PC-3 (cell line): Measurements from ENCODE around the gene HEATR5B. TPM values are rescaled to one million over a fixed set of nuclear protein-coding genes. Genes with fewer than 3 reads are reported as not detected.

ENCODE experiments used
- ATAC-seq: fragments of 200-7000 bp; cut with Tn5 transposase; 2 replicates; pipeline ENCODE4 v1.9.1; 2020; ENCODE audit warnings: mild to moderate bottlenecking, moderate library complexity
- BruUV-seq: library from RNA; stranded (reverse); fragments of 400-500 nt; replicated peaks from 2 replicates; lab custom pipeline; 2021; lab: Mats Ljungman, UMichigan
- CTCF ChIA-PET: fragments of 300-600 bp; sonication (Branson Sonifier 250); formaldehyde crosslinking; loops from one replicate; lab custom pipeline; 2022; ENCODE audit warnings: antibody characterized with exemption; lab: Charles Lee
- POLR2A ChIA-PET: fragments of 300-600 bp; sonication (Branson Sonifier 250); formaldehyde crosslinking; loops from one replicate; lab custom pipeline; 2022; ENCODE audit warnings: antibody characterized with exemption; ENCODE audit not compliant: unreplicated experiment; lab: Charles Lee
- DNase-seq: peaks from one replicate; pipeline ENCODE4 v3.0.0-alpha.2; 2015
- H2AFZ ChIP-seq: fragments of 300-600 bp; sonication (generic); 2 replicates; pipeline ENCODE4 v1.6.0; 2016; ENCODE audit warnings: antibody characterized with exemption, low read length
- H3F3A ChIP-seq: fragments of 300-600 bp; sonication (generic); one replicate; pipeline ENCODE4 v1.6.0; 2017; ENCODE audit warnings: antibody characterized with exemption, low read length, control low read depth, mild to moderate bottlenecking; ENCODE audit not compliant: unreplicated experiment
- H3K27ac ChIP-seq: fragments of 300-600 bp; sonication (generic); 2 replicates; pipeline ENCODE4 v1.5.1; 2016; ENCODE audit warnings: mild to moderate bottlenecking, low read length
- H3K27me3 ChIP-seq: fragments of 300-600 bp; sonication (generic); 2 replicates; pipeline ENCODE4 v1.6.1; 2016; ENCODE audit warnings: low read length, mixed read lengths
- H3K36me3 ChIP-seq: fragments of 300-600 bp; sonication (generic); 2 replicates; pipeline ENCODE4 v1.6.1; 2016; ENCODE audit warnings: low read depth, mixed run types, low read length, mixed read lengths
- H3K4me1 ChIP-seq: fragments of 300-600 bp; sonication (generic); 2 replicates; pipeline ENCODE4 v1.5.1; 2016; ENCODE audit warnings: low read length; ENCODE audit not compliant: insufficient read depth
- H3K4me2 ChIP-seq: fragments of 300-600 bp; sonication (generic); 2 replicates; pipeline ENCODE4 v1.6.0; 2016; ENCODE audit warnings: low read length
- H3K4me3 ChIP-seq: fragments of 300-600 bp; sonication (generic); 2 replicates; pipeline ENCODE4 v1.5.1; 2016; ENCODE audit warnings: mild to moderate bottlenecking, low read length, mixed read lengths
- H3K79me2 ChIP-seq: fragments of 300-600 bp; sonication (generic); 2 replicates; pipeline ENCODE4 v1.6.1; 2017; ENCODE audit warnings: low read length, mixed read lengths
- H3K9ac ChIP-seq: fragments of 300-600 bp; sonication (generic); 2 replicates; pipeline ENCODE4 v1.6.0; 2016; ENCODE audit warnings: mild to moderate bottlenecking, low read length
- H3K9me2 ChIP-seq: fragments of 300-600 bp; sonication (generic); replicated peaks from 2 replicates; pipeline ENCODE4 v1.6.1; 2016; ENCODE audit warnings: mixed run types, low read length, mixed read lengths
- H3K9me3 ChIP-seq: fragments of 300-600 bp; sonication (generic); 2 replicates; pipeline ENCODE4 v1.6.1; 2016; ENCODE audit warnings: low read length, mixed read lengths
- H4K20me1 ChIP-seq: fragments of 300-600 bp; sonication (generic); 2 replicates; pipeline ENCODE4 v1.6.1; 2016; ENCODE audit warnings: low read length, mixed read lengths
- EZH2 ChIP-seq: fragments of 300-600 bp; sonication (generic); IDR thresholded peaks from one replicate; pipeline ENCODE4 v1.6.1; 2017; ENCODE audit warnings: antibody characterized with exemption, mild to moderate bottlenecking, low read length; ENCODE audit not compliant: unreplicated experiment
- EZH2phosphoT487 ChIP-seq: fragments of 300-600 bp; sonication (generic); IDR thresholded peaks from 2 replicates; pipeline ENCODE4 v1.6.1; 2018; ENCODE audit warnings: mild to moderate bottlenecking, antibody characterized with exemption, low read length, borderline replicate concordance
- intact Hi-C: fragments of 100-400 bp; cut with micrococcal nuclease; formaldehyde crosslinking; loops from 2 replicates; pipeline ENCODE4 v1.9.0; 2023
- total RNA-seq: library from RNA; depleted of rRNA; stranded (reverse); fragments of >200 nt; gene quantifications from 2 replicates; pipeline ENCODE4 v1.2.3, GENCODE V29; 2014
- TF ChIP-seq, protein P1 (sequence below): fragments of 300-600 bp; sonication (generic); conservative IDR thresholded peaks from 2 replicates; pipeline ENCODE4 v1.5.1; 2017; ENCODE audit warnings: antibody characterized with exemption, low read depth, mild to moderate bottlenecking, low read length

Gene HEATR5B
- total RNA-seq, 1 experiment from 2014 or later = 13.0 TPM

DNA sequence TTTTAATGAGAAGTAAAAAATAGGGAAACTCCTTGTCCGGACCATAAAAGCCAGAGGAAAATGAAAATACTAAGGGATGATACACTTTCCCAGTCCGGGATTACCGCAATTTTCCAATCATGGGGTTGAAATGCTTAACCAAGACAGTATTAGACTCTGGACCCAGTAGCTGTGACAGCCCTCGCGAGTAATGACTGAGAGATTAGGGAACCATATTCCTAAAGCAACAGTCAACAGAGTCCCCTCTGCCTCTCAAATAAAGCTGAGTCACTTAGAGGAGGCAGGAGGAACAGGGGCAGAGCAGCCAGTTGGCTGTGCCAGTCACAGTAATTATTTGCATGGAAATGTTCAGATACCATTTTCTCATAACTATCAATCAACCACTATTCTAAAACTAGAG, 35.0 kb upstream of the HEATR5B start:
- Histone ChIP-seq H3K36me3 (peaks cover 14% of the 10 kb centered on the region), H3K27ac (no peak overlapping the region), H3K79me2 (no peaks in the 10 kb centered on the region), H3F3A (peaks cover 3% of the 10 kb centered on the region), H3K9ac (no peak overlapping the region), H4K20me1 (no peaks in the 10 kb centered on the region), H3K9me2 (no peaks in the 10 kb centered on the region), H3K9me3 (no peaks in the 10 kb centered on the region), H2AFZ (no peak overlapping the region), H3K4me3 (no peak overlapping the region), H3K4me2 (no peak overlapping the region), H3K27me3 (no peaks in the 10 kb centered on the region), H3K4me1 (no peaks in the 10 kb centered on the region)
- ChIA-PET POLR2A (no interaction called here), CTCF (no interaction called here)
- no TSS peak for BruUV-seq
- TF ChIP-seq, protein P1, sequence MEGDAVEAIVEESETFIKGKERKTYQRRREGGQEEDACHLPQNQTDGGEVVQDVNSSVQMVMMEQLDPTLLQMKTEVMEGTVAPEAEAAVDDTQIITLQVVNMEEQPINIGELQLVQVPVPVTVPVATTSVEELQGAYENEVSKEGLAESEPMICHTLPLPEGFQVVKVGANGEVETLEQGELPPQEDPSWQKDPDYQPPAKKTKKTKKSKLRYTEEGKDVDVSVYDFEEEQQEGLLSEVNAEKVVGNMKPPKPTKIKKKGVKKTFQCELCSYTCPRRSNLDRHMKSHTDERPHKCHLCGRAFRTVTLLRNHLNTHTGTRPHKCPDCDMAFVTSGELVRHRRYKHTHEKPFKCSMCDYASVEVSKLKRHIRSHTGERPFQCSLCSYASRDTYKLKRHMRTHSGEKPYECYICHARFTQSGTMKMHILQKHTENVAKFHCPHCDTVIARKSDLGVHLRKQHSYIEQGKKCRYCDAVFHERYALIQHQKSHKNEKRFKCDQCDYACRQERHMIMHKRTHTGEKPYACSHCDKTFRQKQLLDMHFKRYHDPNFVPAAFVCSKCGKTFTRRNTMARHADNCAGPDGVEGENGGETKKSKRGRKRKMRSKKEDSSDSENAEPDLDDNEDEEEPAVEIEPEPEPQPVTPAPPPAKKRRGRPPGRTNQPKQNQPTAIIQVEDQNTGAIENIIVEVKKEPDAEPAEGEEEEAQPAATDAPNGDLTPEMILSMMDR = no peak
- no peak for TF ChIP-seq EZH2phosphoT487
- no peak for TF ChIP-seq EZH2
- DNase-seq (no peak), ATAC-seq (no peak; the same call in 1 of the 2 replicates)
- intact Hi-C loops = no loop called here

DNA sequence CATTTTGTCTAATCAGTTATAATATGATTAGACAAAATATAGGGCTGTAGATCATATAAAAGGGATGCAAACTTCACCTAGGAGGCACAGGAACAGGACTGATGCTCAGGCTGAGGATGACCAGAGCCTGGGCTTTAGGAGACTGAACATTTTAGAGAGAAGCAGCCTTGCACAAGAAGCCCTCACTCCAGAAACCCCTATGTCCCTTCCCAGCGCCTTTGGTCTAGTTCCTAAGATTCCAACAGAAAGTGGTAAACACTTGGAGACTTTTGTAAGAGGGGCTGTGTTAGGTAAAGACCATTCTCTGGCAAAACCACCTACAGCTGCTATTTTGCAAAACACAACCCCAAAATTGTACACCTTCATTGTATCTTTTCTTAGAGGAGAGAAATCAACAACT, 33.4 kb upstream of the HEATR5B start:
- no peak overlapping the region for H3K9ac ChIP-seq
- no peak overlapping the region for H3K4me3 ChIP-seq
- no peaks in the 10 kb centered on the region for H3K4me1 ChIP-seq
- no peak overlapping the region for H3K4me2 ChIP-seq
- peaks cover 3% of the 10 kb centered on the region for H3F3A ChIP-seq
- H3K9me3 ChIP-seq = no peaks in the 10 kb centered on the region
- ATAC-seq (no peak), DNase-seq (no peak)
- H3K27me3 ChIP-seq = no peaks in the 10 kb centered on the region
- no peaks in the 10 kb centered on the region for H4K20me1 ChIP-seq
- TF ChIP-seq EZH2phosphoT487 = no peak
- TF ChIP-seq, protein P1 = no peak
- TF ChIP-seq EZH2 = no peak
- no TSS peak for BruUV-seq
- H2AFZ ChIP-seq = no peak overlapping the region
- H3K9me2 ChIP-seq = no peaks in the 10 kb centered on the region
- no peak overlapping the region for H3K27ac ChIP-seq
- POLR2A ChIA-PET = no interaction called here
- intact Hi-C loops = no loop called here
- peaks cover 11% of the 10 kb centered on the region for H3K36me3 ChIP-seq
- CTCF ChIA-PET = no interaction called here
- H3K79me2 ChIP-seq = no peaks in the 10 kb centered on the region

DNA sequence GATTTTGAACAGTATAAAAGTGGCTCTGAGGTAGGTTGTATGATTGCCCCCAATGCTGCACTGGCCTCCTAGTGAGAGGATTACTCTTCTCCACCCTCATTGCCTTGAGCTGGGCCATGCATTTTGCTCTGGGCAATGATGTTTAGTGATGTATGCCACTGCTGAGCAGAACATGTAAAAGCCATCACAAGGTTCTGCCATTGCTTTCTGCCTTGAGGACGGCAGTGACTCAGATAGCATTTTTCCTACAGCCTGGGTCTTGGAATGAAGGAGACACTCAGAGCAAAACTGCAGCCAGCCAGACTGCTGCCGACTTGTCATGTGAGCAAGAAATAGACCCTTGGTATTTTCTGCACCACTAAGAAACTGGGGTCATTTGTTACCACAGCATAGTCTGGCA, 27.8 kb upstream of the HEATR5B start:
- no peak overlapping the region for H3K4me2 ChIP-seq
- peaks cover 3% of the 10 kb centered on the region for H3F3A ChIP-seq
- H4K20me1 ChIP-seq = no peaks in the 10 kb centered on the region
- no peak overlapping the region for H2AFZ ChIP-seq
- intact Hi-C loops = no loop called here
- no peak for DNase-seq
- H3K36me3 ChIP-seq = peaks cover 27% of the 10 kb centered on the region
- TF ChIP-seq, protein P1 = no peak
- TF ChIP-seq EZH2phosphoT487 (no peak), EZH2 (no peak)
- CTCF ChIA-PET = no interaction called here
- no peak overlapping the region for H3K9ac ChIP-seq
- no peaks in the 10 kb centered on the region for H3K79me2 ChIP-seq
- no peak overlapping the region for H3K4me3 ChIP-seq
- BruUV-seq = no TSS peak
- no peak overlapping the region for H3K27ac ChIP-seq
- H3K9me3 ChIP-seq = no peaks in the 10 kb centered on the region
- POLR2A ChIA-PET = no interaction called here
- no peak for ATAC-seq
- no peaks in the 10 kb centered on the region for H3K9me2 ChIP-seq
- H3K27me3 ChIP-seq = no peaks in the 10 kb centered on the region
- no peaks in the 10 kb centered on the region for H3K4me1 ChIP-seq
